Myocyte (in vitro differentiated cells): ENCODE measurements around the gene RNPS1. TPM values are rescaled to one million over a fixed set of nuclear protein-coding genes. Genes with fewer than 3 reads are reported as not detected.

Experiments
- DNase-seq: peaks from one replicate; pipeline ENCODE4 v3.0.0-alpha.2; 2012; ENCODE audit warnings: low read depth
- total RNA-seq: library from RNA; depleted of rRNA; stranded (reverse); fragments of >200 nt; gene quantifications from 2 replicates; pipeline ENCODE4 v1.2.3, GENCODE V29; 2014

Gene RNPS1
- total RNA-seq, 1 donor from 2014 or later, result 136 TPM

DNA sequence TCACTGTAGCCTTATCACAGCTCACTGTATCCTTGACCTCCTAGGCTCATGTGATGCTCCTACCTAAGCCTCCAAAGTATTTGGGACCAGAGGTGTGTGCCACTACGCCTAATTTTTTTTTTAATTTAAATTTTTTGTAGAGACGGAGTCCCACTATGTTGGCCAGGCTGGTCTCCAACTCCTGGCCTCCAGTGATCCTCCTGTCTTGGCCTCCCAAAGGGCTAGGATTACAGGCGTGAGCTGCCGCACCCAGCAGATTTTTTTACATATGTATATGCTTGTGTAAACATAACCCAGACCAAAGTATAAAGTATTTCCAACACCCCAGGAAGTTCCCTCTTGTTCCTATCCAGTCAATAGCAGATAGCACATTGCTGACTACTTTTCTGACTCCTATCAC lies 51.6 kb downstream of the RNPS1 start:
- no peak for DNase-seq

GRCh38 chr16:2214719-2214968 lies 53.3 kb downstream of the RNPS1 start, which contains the start of gene PGP:
TSS of gene PGP (minus strand) at chr16:2214840. CDS start at chr16:2214777, 63 bp downstream.
- DNase-seq, result no peak

GRCh38 chr16:2213817-2214718 lies 53.9 kb downstream of the RNPS1 start:
- DNase-seq, result no peak

DNA sequence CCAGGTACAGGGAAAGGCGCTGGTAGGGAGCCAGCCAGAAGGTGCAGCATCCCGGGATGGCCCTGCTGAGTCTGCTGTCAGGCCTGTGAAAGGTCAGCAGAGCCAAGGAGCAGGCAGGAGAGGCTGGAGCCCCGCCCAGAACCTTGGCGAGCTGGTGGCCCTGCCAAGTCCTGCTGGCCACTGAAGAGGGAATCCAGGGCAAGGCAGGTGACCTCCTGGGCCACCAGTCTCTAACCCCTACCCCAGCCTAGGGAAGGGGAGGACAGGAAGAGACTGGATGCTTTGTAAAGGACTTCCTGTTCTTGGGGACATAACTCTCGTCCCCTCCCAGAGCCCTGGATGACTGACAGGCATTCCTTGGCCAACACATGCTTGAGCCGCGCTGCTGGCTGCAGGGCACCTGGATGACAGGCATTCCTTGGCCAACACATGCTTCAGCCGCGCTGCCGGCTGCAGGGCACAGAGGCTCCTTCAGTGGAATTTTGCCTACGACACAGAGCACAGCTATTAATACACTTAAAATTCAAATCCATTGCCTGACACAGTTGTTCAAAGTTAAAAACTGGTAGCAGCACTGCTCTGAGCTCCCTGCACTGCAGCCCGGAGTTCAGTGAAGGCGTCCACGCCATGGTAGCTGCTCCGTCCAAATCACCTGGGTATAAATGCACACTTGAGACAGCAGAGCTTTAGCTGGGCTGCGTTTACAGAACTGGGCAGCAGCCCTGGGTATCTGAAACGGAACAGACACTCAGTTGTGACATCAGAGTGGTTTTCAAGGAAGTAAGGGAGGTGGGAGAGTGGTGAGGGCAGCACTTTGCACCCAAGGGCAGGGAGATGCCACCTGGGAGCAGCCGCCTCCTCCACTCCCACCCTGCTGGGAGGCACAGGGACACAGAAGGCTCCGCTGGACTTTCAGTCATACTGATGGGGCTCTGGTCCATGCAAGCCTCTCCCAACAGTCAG lies 55.3 kb downstream of the RNPS1 start:
- DNase-seq, result peak; percentile 85

DNA sequence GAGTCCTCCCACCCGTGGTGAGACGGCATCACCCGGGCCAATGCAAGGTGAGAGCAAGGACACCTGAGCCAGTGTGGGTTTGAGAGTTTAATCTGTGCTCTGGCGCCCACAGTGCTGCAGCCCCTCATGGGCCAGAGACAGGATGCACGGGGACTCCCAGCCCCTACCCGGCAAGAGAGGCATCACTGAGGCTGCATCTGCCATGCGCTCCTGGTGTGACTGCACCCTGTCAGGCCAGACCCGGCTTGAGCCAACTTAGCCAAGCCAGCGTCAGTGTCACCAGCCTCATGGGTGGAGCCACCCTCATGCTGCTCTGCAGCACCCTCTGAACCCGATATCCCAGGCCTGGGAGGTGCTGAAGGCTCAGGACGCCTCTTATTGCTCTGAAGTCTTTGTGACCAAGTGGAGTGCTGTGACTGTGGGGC lies 56.0 kb downstream of the RNPS1 start:
- DNase-seq, result no peak

DNA sequence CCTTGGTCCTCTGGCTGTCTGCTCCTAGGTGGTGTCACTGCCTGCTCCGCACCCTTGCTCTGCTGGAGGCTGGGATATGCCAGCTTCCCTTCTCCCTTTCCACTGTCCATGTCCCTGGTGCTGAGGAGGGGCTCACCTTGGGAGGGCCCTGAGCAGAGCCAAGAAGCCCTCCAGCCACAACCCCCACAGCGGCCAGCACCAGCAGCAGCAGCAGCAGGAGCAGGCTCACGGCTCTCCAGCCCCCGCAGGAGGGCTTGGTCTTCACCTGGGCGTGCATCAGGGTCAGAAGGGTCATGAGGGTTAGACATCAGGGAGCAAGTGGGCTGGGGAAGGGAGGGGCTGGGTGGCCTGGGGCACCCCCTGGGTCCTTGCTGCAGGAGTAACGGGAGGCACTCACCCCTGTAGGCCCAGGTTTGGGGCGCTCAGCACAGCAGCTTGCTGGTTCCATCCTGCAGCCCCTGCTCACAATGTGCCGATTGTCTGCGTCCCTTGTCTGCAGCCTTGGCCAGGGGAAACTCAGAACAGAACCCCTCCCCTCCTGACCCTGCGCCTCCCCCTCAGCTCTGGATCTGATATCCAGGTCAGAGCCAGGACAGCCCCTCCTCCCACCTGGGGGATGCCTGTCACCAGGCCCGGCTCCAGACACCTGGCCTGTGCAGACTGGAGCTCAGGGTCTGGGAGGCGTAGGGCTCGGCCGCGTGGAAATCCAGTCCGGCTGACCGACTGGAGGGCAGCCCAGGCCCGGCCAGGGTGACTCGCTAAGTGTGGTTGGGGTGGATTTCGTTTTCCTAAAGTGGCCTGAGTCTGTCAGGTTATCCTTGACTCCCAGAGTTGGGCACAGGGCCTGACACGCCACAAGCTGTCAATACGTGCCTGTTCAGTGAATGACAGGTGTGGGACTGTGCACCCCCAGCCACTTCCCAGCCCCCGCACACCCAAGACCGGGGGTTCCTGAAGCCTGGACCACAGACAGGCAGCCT lies 57.2 kb downstream of the RNPS1 start, which contains the start of gene BRICD5:
Gene BRICD5 (minus strand): TSS at position 478 of the 980 bp plus-strand sequence. CDS start 30 bp downstream, at position 448.
- peak; percentile 82 for DNase-seq

GRCh38 chr16:2210009-2210332 lies 58.0 kb downstream of the RNPS1 start:
- DNase-seq, result no peak

DNA sequence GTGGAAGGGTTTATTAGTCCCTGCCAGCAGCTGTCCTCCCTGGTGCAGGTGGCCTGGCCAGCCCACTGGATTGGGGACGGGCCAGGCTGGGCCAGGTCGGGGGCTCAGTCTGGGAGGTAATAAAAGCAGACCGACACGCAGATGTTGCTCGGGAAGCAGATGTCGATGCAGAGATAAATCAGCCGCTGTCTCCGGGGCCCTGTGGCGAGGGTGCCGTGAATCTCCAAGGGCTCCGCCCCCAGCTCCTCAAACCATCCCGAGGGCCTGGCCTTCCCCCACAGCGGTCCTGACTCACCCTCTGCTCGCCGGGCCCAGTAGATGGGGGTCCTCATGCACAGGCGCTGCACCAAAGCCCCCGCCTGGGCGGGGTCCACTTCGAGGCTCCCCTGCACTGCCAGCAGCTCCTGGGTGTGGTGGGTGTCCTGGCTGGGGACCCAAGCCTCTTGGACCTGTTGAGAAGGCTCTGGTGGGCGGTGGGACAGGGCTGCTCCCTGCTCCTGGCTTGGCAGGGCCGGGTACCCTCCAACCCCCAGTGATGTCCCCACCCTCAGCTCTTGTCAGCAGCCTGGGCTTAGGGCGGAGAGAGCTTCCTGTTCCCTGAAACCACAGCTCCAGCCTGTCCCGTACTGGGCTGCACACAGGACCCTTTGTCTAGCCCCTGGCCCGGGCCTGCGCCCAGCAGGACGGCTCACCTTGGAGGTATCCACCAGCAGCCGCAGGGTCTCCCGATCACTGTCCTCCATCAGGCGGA lies 58.5 kb downstream of the RNPS1 start:
- no peak for DNase-seq

DNA sequence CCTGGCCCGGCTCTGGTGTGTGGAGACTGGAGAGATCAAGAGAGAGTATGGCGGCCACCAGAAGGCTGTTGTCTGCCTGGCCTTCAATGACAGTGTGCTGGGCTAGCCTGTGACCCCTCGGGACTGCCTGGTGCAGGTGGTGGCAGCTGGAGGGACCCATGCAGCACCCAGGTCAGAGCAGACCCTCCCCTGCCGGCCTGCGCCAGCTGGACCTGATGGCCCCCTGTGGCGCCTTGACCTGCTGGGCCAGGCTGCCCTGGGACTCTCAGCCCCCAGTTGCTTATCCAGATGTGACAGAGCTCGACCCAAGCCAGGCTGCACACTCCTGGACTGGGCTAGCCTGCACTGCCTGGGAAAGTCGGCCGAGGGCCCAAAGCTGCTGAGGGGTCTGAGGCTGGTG lies 59.2 kb downstream of the RNPS1 start:
- no peak for DNase-seq

GRCh38 chr16:2208308-2208707 lies 59.6 kb downstream of the RNPS1 start:
- no peak for DNase-seq

GRCh38 chr16:2207872-2208271 lies 60.1 kb downstream of the RNPS1 start:
- no peak for DNase-seq

GRCh38 chr16:2206780-2207433 lies 61.0 kb downstream of the RNPS1 start:
- no peak for DNase-seq

- no peak for DNase-seq
Measured at GRCh38 chr16:2206420-2206779, 61.5 kb downstream of the RNPS1 start.

GRCh38 chr16:2205967-2206313 lies 62.0 kb downstream of the RNPS1 start:
- DNase-seq, result no peak

DNA sequence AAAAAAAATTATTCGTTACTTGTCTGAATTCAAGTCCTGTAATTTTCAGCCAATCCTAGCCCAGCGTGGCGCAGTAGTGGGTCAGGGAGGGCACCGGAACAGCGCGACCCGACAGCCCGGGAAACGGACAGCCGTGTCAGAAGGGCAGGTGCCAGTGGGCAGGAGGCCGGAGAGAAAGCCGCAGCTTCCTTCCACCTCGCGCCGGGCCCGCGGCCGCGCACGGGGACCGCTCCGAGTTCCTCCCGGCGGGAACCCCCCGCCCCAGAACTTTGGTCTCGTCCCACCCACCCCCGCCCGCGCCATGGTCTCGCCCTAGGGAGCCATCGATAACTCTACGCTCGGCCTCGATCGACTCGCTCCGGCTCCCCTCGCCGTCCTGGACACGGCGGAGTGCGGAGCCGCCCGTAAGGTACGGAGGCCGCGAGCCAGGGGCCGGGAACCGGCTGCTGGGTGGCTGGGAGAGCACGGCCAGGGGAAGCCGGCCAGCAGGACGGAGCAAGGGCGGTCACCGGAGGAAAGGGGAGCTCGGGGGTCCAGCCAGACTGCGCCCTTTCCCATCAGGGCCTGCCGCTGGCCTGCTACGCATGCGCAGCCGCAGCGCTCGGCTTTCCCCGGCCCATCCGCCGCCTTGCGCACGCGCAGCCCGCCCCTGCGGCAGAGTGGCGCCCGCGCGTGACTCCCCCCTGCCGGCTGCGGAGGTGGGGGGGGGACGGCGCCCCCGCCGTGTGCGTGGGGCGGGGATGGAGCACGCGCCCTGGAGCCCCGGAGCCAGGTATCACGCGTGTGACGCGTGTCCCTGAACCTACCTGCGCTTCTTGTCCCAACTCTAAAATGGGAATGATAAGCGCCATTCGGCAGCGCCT lies 62.6 kb downstream of the RNPS1 start, which contains the start of gene MLST8:
Gene MLST8 (plus strand): TSS at position 351 of the 863 bp plus-strand sequence. CDS start 632 bp downstream, outside the sequence.
- peak; percentile 84 for DNase-seq

GRCh38 chr16:2204416-2205103 lies 63.4 kb downstream of the RNPS1 start:
- no peak for DNase-seq
